HG03469 (cell line): ENCODE results near the gene LRRC45.
"Not testable (repeated sequence)": the region's sequence is repeated elsewhere in the genome, so short reads cannot be mapped to it uniquely, and the experiment has no call there.

ENCODE experiments used
- ATAC-seq: cut with Tn5 transposase; IDR thresholded peaks from one replicate; pipeline ENCODE4 v1.9.1; 2021; ENCODE audit warnings: mild to moderate bottlenecking, moderate library complexity, moderate number of reproducible peaks; ENCODE audit not compliant: unreplicated experiment

The LRRC45 gene

DNA sequence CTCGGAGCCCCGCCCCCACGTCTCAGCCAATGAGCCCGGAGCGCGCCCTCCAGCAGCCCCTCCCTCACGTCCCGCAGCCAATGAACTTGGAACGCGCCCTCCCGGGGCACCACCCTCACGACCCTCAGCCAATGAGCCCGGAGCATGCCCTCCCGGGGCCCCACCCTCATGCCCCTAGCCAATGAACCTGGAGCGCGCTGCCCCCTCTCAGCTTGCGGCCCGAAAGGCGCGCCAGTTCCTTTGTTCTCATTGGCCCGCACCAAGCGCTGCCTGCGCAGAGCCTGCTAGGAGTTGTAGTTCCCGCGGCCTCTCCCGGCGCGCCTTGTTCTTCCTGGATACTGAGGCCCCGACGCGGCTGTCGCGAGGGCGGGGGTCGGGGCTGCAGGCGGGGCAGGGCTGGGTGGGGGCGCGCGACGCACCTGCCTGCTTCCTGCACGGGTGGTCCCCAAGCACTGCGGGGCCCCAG lies at the start of gene LRRC45:
LRRC45 (plus strand) TSS at position 325 of the 466 bp plus-strand sequence. CDS start 339 bp downstream, outside the sequence.
- peak; percentile 73 for ATAC-seq

DNA sequence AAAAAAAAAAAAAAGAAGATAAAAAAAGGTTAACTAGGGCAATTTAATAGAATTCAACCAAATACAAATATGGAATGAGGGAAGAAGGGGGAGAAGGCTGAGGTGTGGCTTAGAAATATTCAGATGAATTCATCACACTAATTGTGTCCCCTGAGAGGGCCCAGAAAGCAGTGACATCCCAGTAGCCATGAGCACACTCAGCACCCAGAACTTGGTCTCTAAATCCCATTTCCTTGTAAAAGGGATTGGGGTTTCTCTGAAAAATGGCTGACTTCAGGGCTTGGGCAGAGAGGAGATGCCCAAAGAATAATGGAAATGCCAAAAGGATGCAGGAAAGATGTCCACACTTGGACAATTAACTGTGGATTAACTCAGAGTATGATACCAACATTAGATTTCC lies 49.7 kb upstream of the LRRC45 start:
- ATAC-seq = no peak

DNA sequence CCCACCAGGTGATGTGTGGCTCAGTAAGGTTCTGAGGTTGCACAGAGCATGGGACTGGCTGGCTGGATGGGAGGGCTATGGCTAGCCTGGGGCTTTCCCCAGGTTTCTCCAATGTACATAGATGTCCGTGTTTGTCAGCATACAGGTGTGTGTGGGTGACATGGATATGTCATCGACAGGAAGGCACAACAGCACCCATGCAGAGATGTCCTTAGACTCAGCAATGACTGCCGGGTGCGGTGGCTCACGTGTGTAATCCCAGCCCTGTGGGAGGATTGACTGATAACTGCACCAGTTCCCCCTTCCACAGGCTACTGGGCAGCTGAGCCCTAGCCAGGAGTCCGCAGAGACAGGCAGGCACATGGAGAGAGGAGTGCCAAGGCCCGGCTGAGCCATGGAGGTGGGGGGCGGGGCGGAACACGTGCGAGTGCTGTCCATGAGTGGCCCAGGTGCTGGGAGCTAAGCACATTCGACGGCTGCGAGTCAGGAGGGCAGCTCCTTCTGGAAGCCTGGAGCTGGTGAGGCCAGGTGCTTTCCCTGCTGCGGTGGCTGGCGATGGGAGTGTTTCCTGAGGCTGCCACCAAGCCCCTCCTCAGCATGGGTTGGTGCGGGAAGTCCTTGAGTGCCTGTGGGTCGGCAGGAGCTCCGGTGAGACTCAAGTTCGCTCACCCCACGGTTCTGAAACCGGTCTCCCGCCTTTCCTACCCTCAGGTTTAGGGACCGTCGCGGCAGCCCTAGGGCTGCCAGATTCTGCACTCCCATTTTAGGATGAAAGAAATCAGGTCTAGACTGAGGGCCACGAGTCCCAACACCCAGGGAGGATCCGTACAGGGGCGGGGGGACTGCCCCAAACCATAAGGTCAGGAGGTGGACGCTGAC lies 46.5 kb upstream of the LRRC45 start:
- ATAC-seq = peak; percentile 2

DNA sequence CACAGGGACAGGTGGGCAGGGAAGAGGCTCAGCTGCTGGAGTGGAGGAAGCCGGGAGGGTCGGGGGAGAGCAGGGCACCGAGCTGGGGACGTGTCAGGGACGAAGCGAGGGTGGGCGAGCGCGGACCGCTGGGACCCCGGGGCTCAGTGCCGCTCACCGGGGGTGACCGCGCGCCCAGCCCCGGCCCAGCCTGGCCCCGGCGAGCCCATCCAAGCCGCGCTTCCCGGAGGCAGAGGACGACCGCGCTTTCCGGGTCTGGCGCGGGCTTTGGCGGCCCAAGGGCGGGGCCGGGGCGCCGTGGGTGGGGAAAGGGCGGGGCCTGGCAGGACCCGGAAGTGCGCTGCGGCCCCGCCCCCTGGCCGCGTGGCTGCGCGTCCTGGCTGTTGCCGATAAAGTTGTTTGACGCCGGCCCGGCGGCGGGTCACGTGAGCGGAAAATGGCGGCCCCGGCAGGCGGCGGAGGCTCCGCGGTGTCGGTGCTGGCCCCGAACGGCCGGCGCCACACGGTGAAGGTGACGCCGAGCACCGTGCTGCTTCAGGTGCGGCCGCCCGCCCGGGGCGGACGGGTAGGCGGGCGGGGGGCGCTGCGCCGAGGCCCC lies 45.8 kb upstream of the LRRC45 start, which contains the start of gene ASPSCR1:
ASPSCR1 (plus strand) TSS at position 419 of the 598 bp plus-strand sequence; CDS start at position 437, 18 bp downstream.
- ATAC-seq = peak; percentile 58

DNA sequence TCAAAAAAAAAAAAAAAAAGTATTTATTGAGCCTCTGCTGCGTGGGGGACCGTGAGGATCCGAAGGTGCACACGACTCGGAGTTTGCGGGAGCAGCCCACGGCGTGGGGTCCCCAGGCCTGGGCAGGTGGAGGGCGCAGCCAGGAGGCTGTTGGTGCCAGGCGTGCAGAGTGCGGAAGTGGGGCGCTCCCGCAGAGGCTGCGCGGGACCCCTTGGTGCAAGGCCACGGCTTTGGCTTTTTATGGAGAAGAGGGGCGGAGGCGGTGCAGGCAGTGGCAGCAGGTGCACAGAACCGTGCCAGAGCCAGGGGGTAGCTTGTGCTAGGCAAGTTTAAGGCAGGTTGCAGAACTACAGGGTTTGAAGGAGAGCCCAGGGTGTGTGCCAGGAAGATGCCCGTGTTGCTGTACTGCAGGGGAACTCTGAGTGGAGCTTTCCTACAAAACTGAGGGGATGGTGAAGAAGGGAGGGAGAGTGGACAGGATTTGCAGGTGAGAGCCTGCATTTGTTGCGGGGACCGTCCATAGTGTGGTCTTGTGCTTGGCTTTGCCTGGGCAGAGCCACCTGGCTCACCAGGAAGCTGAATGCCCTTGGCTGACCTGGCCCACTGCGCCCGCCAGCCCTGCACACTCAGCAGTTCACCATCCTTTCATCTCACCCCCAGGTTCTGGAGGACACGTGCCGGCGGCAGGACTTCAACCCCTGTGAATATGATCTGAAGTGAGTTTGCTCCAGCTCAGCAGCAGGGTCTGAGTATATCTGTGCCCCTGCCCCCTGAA lies 44.4 kb upstream of the LRRC45 start:
- no peak for ATAC-seq

DNA sequence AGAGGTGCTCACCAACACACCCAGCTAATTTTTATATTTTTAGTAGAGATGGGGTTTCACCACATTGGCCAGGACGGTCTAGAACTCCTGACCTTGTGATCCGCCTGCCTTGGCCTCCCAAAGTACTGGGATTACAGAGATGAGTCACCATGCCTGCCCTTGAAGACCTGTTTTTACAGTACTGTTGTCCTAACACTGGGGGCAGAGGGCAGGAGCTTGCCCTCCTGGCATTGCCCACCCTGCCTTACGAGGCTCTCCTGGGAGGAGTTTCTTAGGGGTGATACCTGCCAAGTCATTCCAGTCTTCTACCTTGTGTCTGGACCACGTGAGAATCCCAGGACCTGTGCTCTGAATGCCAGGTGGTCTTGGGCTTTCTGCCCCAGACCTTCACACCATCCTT lies 43.0 kb upstream of the LRRC45 start:
- ATAC-seq = no peak

DNA sequence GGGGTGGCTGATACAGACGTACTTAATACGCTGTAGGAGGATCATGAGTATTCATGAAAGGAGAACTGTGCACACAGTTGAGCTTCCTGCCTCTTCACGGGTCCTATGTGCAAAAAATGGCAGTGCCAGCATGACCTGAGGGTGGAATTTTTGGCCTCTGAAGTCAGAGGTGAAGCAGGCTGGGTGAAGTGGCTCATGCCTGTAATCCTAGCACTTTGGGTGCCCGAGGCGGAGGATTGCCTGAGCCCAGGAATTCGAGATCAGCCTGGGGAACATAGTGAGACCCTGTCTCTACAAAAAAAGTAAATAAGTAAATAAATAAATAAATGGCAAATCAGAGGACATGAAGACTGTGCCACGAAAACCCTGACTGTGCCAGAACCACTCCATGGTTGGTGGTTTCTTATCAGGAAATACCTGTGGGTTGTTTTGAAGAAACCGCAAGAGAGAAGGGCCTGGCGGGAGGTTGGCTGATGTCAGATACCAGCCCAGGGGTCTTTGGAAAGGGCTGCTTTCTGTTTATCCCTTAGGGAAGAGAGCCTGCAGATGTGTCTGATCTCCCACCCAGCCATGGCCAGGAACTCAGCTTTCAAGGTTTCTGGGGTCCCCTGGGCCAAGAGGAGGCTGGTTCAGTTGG lies 42.3 kb upstream of the LRRC45 start:
- no peak for ATAC-seq

DNA sequence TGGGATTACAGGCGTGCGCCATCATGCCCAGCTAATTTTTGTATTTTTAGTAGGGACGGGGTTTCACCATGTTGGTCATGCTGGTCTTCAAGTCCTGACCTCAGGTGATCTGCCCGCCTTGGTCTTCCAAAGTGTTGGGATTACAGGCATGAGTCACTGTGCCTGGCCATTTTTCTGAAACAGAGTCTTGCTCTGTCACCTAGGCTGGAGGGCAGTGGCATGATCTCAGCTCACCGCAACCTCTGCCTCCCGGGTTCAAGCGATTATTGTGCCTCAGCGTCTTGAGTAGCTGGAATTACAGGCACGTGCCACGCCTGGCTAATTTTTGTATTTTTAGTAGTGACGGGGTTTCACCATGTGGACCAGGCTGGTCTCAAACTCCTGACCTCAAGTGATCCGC lies 41.6 kb upstream of the LRRC45 start:
- not testable (repeated sequence) for ATAC-seq

DNA sequence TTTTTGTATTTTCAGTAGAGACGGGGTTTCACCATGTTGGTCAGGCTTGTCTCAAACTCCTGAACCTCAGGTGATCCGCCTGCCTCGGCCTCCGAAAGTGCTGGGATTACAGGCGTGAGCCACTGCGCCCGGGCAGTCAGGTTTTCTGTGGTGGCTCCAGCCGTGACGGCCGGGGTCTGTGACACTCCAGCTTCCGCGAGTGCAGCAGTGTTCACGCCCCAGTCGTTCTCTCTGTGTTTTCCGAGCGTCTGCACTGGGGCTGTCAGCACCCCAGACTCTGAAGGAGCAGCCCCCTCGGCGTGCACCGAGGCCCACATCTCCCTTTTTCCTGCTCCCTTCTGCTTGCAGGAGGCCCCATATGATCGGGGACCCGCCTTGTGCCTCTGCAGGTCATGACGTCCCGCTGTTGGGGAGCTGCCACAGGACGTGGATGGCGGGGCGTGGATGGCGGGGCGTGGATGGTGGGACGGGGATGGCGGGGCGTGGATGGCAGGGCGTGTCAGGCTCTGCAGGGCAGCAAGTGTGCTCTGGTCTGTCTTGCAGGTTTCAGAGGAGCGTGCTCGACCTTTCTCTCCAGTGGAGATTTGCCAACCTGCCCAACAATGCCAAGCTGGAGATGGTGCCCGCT lies 40.0 kb upstream of the LRRC45 start:
- ATAC-seq = no peak

DNA sequence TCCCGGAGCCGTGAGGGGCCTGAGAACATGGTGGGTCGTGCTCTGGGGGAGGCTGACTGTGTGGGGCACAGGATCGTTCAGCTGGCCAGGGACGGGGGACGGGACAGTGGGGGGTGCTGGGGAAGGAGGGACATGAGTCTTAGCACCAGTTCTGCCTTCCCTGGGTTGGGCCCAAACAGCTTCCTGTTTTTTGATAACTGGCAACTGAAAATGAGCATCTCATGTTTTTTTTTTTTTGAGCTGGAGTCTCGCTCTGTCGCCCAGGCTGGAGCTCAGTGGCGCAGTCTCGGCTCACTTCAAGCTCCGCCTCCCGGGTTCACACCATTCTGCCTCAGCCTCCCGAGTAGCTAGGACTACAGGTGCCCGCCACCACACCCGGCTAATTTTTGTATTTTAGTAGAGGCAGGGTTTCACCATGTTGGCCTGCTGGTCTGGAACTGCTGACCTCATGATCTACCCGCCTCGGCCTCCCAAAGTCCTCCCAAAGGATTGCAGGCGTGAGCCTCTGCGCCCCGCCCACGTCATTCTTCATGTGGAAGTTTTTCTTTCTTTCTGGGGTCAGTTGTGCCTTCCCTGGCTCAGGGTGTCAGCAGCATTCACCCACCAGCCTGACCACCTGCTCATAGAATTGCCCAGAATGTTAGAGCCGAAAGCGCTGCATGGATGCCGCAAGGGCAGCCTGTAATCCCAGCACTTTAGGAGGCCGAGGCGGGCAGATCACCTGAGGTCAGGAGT lies 39.3 kb upstream of the LRRC45 start:
- ATAC-seq = no peak

DNA sequence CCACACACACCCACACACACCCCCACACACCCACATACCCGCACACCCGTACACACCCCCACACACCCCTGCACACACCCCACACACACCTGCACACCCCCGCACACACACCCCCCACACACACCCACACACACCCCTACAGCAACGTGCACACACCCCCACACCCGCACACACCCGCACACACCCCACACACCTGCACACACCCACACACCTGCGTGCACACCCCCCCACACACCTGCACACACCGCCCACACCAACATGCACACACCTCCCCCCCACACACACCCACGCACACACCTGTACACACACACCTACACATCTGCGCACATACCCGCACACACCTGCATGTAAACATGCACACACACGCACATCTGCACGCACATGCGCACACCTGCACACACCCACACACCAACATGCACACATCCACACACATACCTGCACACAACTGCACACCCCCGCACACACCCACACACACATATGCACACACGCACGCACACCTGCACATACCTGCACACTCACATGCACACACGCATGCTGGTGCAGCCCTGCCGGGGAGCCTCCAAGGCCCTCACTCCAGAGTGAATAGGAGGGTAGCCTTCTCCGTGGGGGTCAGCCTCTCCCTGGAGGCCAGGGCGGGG lies 38.2 kb upstream of the LRRC45 start:
- no peak for ATAC-seq

DNA sequence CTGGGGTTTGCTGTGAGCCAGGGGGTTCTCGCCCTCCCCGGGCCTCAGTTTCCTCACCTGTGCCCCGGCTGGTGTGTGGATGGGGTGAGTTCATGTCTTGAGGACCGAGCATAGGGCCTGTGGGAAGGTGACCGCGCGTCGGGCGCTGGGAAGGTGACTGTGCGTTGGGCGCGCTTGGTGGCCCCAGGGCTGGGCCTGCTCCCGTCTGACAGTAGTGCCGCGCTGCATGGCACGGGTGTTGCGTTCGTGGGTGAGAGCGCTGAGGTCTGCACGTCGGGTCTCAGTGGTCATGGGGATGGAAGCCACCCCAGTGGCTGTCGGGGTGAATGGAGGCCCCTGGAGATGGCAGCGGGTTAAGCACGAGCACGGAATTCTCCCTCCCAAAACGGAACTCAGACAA lies 36.5 kb upstream of the LRRC45 start:
- ATAC-seq = no peak

DNA sequence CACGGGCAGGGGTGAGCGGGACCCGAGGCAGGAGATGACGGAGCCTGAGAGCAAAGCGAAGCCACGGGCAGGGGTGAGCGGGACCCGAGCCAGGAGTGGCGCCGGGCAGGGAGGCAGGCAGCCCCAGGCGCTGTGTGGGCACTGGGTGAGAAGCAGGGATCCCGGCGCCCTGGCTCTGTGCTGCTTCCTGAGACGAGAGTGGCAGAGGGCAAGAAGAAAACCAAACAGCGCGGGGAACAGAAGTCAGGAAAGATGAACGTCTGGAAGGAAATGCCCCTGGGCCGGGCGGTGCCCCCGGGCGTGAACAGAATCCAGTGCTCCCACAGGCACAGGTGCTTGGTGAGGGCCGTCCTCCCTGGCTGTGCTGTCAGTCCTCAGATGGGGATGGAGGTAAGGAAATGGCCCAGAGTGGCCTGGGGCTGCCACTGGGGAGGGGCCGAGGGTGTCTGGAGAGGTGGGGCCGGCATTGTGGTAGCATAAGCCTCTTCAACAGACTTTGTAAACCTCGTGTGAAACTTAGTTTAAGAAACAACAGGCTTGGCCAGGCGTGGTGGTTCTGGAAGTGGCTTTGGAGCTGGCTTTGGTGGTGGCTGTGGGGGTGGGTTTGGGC lies 35.8 kb upstream of the LRRC45 start:
- ATAC-seq = no peak

DNA sequence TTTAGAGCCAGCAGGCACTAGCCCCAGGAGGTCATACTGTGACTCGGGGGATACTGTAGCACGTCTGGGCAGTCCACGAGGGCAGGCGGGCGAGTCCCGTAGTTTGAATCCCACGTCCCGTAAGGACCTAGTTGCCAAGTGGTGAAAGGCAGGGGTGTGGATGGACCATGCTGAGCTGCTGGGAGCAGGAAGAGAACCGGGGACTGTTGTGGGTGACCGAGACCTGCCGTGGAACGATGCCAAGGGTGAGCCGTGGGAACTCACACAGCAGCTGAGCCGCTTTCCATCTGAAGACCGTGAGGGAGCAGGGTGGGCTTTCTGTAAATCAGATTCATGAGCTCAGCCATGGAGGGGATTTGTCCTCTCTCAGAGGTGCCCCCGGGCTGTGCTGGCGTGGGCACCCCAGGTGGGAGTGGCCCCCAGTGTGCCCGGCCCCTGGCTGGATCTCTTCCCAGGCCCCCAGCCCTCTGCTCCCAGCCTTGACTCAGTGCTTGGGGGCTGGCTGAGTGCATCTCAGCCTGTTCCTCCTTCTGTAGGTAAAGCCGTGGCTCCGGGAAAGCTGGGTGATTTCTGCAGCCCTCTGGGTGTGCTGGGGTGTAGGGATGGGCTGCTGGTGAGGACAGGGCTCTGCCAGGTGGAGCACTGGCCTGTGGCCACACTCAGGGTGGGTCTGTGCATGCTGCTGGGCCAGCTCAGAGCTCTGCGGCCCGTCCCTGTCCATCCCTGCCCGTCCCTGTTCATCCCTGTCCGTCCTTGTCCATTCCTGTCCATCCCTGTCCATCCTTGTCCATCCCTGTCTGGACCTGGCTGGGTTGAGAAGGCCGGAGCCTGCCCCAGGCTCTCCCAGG lies 32.0 kb upstream of the LRRC45 start:
- ATAC-seq = no peak

DNA sequence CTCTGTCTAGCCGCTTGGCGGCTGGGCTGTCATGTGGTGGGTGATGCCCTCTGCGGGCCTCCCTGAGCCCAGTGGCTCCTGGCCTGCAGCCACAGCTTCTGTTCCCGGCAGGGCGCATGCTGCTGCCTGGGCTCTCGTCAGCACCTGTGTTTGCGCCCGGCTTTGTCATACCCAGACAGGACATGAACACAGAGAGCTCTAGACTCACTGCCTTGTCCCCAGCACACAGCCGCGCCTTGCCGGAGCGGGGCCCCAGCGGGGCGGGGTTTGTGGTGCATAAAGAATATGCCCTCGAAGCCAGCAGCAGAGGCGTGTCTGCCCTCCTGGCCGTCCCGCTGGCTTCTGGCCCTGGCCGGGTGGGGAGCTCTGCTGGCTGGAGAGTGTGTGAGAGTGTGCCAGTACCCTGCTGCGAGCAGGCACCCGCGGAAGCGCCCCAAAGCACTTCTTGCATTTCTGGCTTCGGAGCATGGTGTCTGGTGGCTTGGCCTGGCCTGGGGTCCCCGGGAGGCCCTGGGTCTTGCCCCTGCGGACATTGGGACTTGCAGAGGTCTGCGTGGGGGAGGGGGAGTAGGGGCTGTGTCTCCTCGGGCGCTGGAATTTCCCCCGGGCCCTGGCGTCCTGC lies 31.3 kb upstream of the LRRC45 start:
- ATAC-seq = no peak

DNA sequence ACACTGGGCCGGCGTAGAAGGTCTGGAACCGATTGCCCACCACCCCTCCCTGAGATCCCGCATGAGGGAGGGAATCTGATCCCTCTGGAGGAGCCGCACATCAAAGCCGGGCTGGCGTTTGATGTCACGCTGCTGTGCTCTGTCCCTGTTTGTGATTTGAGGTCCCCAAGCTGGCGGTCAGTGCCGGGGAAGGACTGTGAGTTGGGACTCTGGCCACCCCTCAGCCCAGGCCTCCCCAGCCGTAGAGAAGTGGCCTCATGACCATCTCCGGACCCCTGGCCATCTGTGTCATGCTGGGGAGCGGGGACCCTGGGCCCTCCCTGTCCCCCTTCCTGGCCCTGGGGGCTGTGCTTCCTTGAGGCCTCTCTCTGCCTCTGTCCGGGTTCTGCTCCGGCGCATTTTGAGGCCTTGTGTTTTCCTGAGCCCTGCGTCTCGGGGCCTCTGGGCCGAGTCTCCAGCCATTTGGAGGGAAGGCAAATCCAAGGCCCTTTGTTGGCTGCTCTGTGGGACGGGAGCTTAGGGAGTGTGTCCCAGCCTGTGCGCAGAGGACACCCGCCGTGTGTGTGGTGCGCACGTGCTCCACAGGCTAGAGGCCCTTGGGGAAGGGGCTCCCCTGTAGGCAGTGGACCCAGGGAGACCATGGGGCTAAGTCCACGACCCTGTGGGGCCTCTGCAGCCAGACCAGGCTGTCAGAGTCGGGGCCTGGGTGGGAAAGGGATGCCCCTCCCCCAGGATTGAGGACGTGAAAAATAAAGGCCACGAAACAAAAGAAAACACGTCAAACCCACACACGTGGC lies 30.6 kb upstream of the LRRC45 start:
- ATAC-seq = no peak
